Activated naive CD8-positive, alpha-beta T cell (primary cell): ENCODE data around the gene CRHBP.
"Not testable (repeated sequence)": the region's sequence is repeated elsewhere in the genome, so short reads cannot be mapped to it uniquely, and the experiment has no call there.

ENCODE experiments used
- H3K27ac Mint-ChIP-seq: one replicate; pipeline ENCODE4 v1.8.0; 2021; ENCODE audit warnings: mixed read lengths
- H3K27me3 Mint-ChIP-seq: one replicate; pipeline ENCODE4 v1.8.0; 2021; ENCODE audit warnings: mixed read lengths
- H3K36me3 Mint-ChIP-seq: one replicate; pipeline ENCODE4 v1.8.0; 2021; ENCODE audit warnings: mixed read lengths
- H3K4me1 Mint-ChIP-seq: one replicate; pipeline ENCODE4 v1.8.0; 2021; ENCODE audit warnings: low read depth, mixed read lengths
- H3K4me3 Mint-ChIP-seq: one replicate; pipeline ENCODE4 v1.8.0; 2021; ENCODE audit warnings: mild to moderate bottlenecking, mixed read lengths
- H3K9me3 Mint-ChIP-seq: one replicate; pipeline ENCODE4 v1.8.0; 2021; ENCODE audit warnings: low read depth, mixed read lengths

Gene CRHBP

GRCh38 chr5:76983468-76983867 is 30.6 kb downstream of the CRHBP start:
- Mint-ChIP-seq H3K27me3 (peaks cover 1% of the 10 kb centered on the region), H3K36me3 (no peaks in the 10 kb centered on the region), H3K27ac (no peak overlapping the region), H3K4me1 (no peaks in the 10 kb centered on the region), H3K9me3 (no peaks in the 10 kb centered on the region), H3K4me3 (no peak overlapping the region)

- no peak overlapping the region for H3K4me3 Mint-ChIP-seq
- no peaks in the 10 kb centered on the region for H3K36me3 Mint-ChIP-seq
- H3K27ac Mint-ChIP-seq, result no peak overlapping the region
- H3K4me1 Mint-ChIP-seq, result no peaks in the 10 kb centered on the region
- H3K9me3 Mint-ChIP-seq, result no peaks in the 10 kb centered on the region
- H3K27me3 Mint-ChIP-seq, result peaks cover 1% of the 10 kb centered on the region
Measured at GRCh38 chr5:76986825-76987526, 34.1 kb downstream of the CRHBP start.

GRCh38 chr5:76990899-76991459 is 38.1 kb downstream of the CRHBP start:
- H3K4me3 Mint-ChIP-seq, result no peak overlapping the region
- H3K36me3 Mint-ChIP-seq, result no peaks in the 10 kb centered on the region
- no peaks in the 10 kb centered on the region for H3K9me3 Mint-ChIP-seq
- H3K4me1 Mint-ChIP-seq, result no peaks in the 10 kb centered on the region
- no peak overlapping the region for H3K27ac Mint-ChIP-seq
- H3K27me3 Mint-ChIP-seq, result peaks cover 2% of the 10 kb centered on the region

- H3K36me3 Mint-ChIP-seq, H3K9me3 Mint-ChIP-seq, H3K4me1 Mint-ChIP-seq, H3K27ac Mint-ChIP-seq, H3K27me3 Mint-ChIP-seq, H3K4me3 Mint-ChIP-seq: not testable (repeated sequence)
Measured at GRCh38 chr5:76993436-76993835, 40.6 kb downstream of the CRHBP start.

GRCh38 chr5:76994337-76994736 is 41.5 kb downstream of the CRHBP start:
- Mint-ChIP-seq H3K36me3 (no peaks in the 10 kb centered on the region), H3K27me3 (peaks cover 2% of the 10 kb centered on the region), H3K4me3 (no peak overlapping the region), H3K4me1 (no peaks in the 10 kb centered on the region), H3K9me3 (no peaks in the 10 kb centered on the region), H3K27ac (no peak overlapping the region)

GRCh38 chr5:76998251-76998650 is 45.4 kb downstream of the CRHBP start:
- not testable (repeated sequence) for H3K4me3 Mint-ChIP-seq, H3K27ac Mint-ChIP-seq, H3K4me1 Mint-ChIP-seq, H3K27me3 Mint-ChIP-seq, H3K9me3 Mint-ChIP-seq, H3K36me3 Mint-ChIP-seq

- no peaks in the 10 kb centered on the region for H3K9me3 Mint-ChIP-seq
- H3K4me1 Mint-ChIP-seq, result no peaks in the 10 kb centered on the region
- peaks cover 7% of the 10 kb centered on the region for H3K27me3 Mint-ChIP-seq
- H3K4me3 Mint-ChIP-seq, result no peak overlapping the region
- H3K36me3 Mint-ChIP-seq, result no peaks in the 10 kb centered on the region
- no peak overlapping the region for H3K27ac Mint-ChIP-seq
Measured at GRCh38 chr5:76999451-76999850, 46.6 kb downstream of the CRHBP start.

GRCh38 chr5:77003246-77003645 is 50.4 kb downstream of the CRHBP start:
- no peak overlapping the region for H3K27ac Mint-ChIP-seq
- H3K4me3 Mint-ChIP-seq, result no peak overlapping the region
- no peaks in the 10 kb centered on the region for H3K4me1 Mint-ChIP-seq
- no peaks in the 10 kb centered on the region for H3K9me3 Mint-ChIP-seq
- peaks cover 9% of the 10 kb centered on the region for H3K27me3 Mint-ChIP-seq
- no peaks in the 10 kb centered on the region for H3K36me3 Mint-ChIP-seq

- peaks cover 8% of the 10 kb centered on the region for H3K27me3 Mint-ChIP-seq
Measured at GRCh38 chr5:77006124-77006523, 53.3 kb downstream of the CRHBP start.

GRCh38 chr5:77008413-77008812 is 55.6 kb downstream of the CRHBP start:
- H3K27ac Mint-ChIP-seq, result no peak overlapping the region
- H3K27me3 Mint-ChIP-seq, result peaks cover 8% of the 10 kb centered on the region
- H3K4me1 Mint-ChIP-seq, result no peaks in the 10 kb centered on the region
- H3K36me3 Mint-ChIP-seq, result no peaks in the 10 kb centered on the region
- no peaks in the 10 kb centered on the region for H3K9me3 Mint-ChIP-seq
- no peak overlapping the region for H3K4me3 Mint-ChIP-seq

More at GRCh38 chr5:77006124-77006523, 53.3 kb downstream of the CRHBP start:
- Mint-ChIP-seq H3K27ac (no peak overlapping the region), H3K36me3 (no peaks in the 10 kb centered on the region), H3K4me3 (no peak overlapping the region), H3K4me1 (no peaks in the 10 kb centered on the region), H3K9me3 (no peaks in the 10 kb centered on the region)

- H3K27ac Mint-ChIP-seq, result no peak overlapping the region
- no peaks in the 10 kb centered on the region for H3K9me3 Mint-ChIP-seq
- H3K4me1 Mint-ChIP-seq, result no peaks in the 10 kb centered on the region
- H3K4me3 Mint-ChIP-seq, result no peak overlapping the region
- H3K36me3 Mint-ChIP-seq, result no peaks in the 10 kb centered on the region
- H3K27me3 Mint-ChIP-seq, result peaks cover 9% of the 10 kb centered on the region
Measured at GRCh38 chr5:77010243-77010642, 57.4 kb downstream of the CRHBP start.

- no peak overlapping the region for H3K27ac Mint-ChIP-seq
- no peak overlapping the region for H3K4me3 Mint-ChIP-seq
- H3K9me3 Mint-ChIP-seq, result no peaks in the 10 kb centered on the region
- no peaks in the 10 kb centered on the region for H3K4me1 Mint-ChIP-seq
- H3K27me3 Mint-ChIP-seq, result peaks cover 12% of the 10 kb centered on the region
- no peaks in the 10 kb centered on the region for H3K36me3 Mint-ChIP-seq
Measured at GRCh38 chr5:77011498-77011897, 58.7 kb downstream of the CRHBP start.

- H3K4me3 Mint-ChIP-seq, result no peak overlapping the region
- no peaks in the 10 kb centered on the region for H3K36me3 Mint-ChIP-seq
- H3K4me1 Mint-ChIP-seq, result no peaks in the 10 kb centered on the region
- no peak overlapping the region for H3K27ac Mint-ChIP-seq
- H3K9me3 Mint-ChIP-seq, result no peaks in the 10 kb centered on the region
- peaks cover 14% of the 10 kb centered on the region for H3K27me3 Mint-ChIP-seq
Measured at GRCh38 chr5:77012601-77013000, 59.8 kb downstream of the CRHBP start.

- H3K4me1 Mint-ChIP-seq, result no peaks in the 10 kb centered on the region
- no peak overlapping the region for H3K4me3 Mint-ChIP-seq
- H3K27me3 Mint-ChIP-seq, result peaks cover 16% of the 10 kb centered on the region
- H3K27ac Mint-ChIP-seq, result no peak overlapping the region
- H3K9me3 Mint-ChIP-seq, result no peaks in the 10 kb centered on the region
- H3K36me3 Mint-ChIP-seq, result no peaks in the 10 kb centered on the region
Measured at GRCh38 chr5:77015938-77016569, 63.2 kb downstream of the CRHBP start.

GRCh38 chr5:77016962-77017361 is 64.1 kb downstream of the CRHBP start:
- Mint-ChIP-seq H3K36me3 (no peaks in the 10 kb centered on the region), H3K27me3 (peaks cover 18% of the 10 kb centered on the region), H3K4me1 (no peaks in the 10 kb centered on the region), H3K27ac (no peak overlapping the region), H3K4me3 (no peak overlapping the region), H3K9me3 (no peaks in the 10 kb centered on the region)

GRCh38 chr5:77017668-77018067 is 64.8 kb downstream of the CRHBP start:
- H3K4me3 Mint-ChIP-seq, result no peak overlapping the region
- H3K9me3 Mint-ChIP-seq, result no peaks in the 10 kb centered on the region
- peaks cover 21% of the 10 kb centered on the region for H3K27me3 Mint-ChIP-seq
- no peaks in the 10 kb centered on the region for H3K36me3 Mint-ChIP-seq
- no peaks in the 10 kb centered on the region for H3K4me1 Mint-ChIP-seq
- no peak overlapping the region for H3K27ac Mint-ChIP-seq
